Measurements from ENCODE around the gene RREB1. TPM values are rescaled to one million over a fixed set of nuclear protein-coding genes. Genes with fewer than 3 reads are reported as not detected.

RREB1 gene
- total and polyA plus RNA-seq, 2 donors (not counting 3 experiments of a cell fraction or from before 2014, with no cell fraction given) = 3.7 to 33.0 TPM

- H3K4me3 ChIP-seq (replicated peaks in 1 of 3; ENCODE audit: insufficient read depth in 1 of 3, low read depth in 1 of 3, low read length in 3 of 3) = no peak overlapping the region
- POLR2A ChIA-PET = no interaction called here
- H3K4me2 ChIP-seq (ENCODE audit: insufficient read depth, low read length) = no peak overlapping the region
- CTCF ChIA-PET = interaction anchor here (0.6 to 3.2 kb wide), 13 partner anchors 10 to 561 kb away, joined by 3 to 30 read pairs (median 4); no protein-coding TSS in a partner anchor
- peaks cover 2% of the 10 kb centered on the region for H4K20me1 ChIP-seq (replicated peaks; ENCODE audit: control insufficient read depth, extremely low read depth, insufficient read depth, low read length)
- no peaks in the 10 kb centered on the region for H3K9me1 ChIP-seq (replicated peaks; ENCODE audit: control insufficient read depth, extremely low read depth, insufficient read depth, low read length)
- no TSS peak for BruUV-seq (replicated peaks)
- no peaks in the 10 kb centered on the region for H3K4me1 ChIP-seq (ENCODE audit: control insufficient read depth, extremely low read depth, insufficient read depth, low read length)
- peaks cover 0 to 13% of the 10 kb centered on the region in 2 experiments for H3K36me3 ChIP-seq (ENCODE audit: control insufficient read depth in 2 of 2, extremely low read depth in 1 of 2, insufficient read depth in 2 of 2, low read length in 2 of 2)
- H3K27ac ChIP-seq (ENCODE audit: insufficient read depth, low read depth, low read length) = no peak overlapping the region
- H3K79me2 ChIP-seq (ENCODE audit: control insufficient read depth, insufficient read depth, low read length) = peaks cover 3% of the 10 kb centered on the region
- H3K9me3 ChIP-seq (replicated peaks; ENCODE audit: control insufficient read depth, insufficient read depth, low read length) = no peaks in the 10 kb centered on the region
- no peak overlapping the region for H2AFZ ChIP-seq (ENCODE audit: low read depth, low read length)
- H3K9ac ChIP-seq (replicated peaks; ENCODE audit: extremely low read depth, insufficient read depth, low read length) = no peak overlapping the region
- DNase-seq (ENCODE audit: low read depth, low spot score) = no peak
- intact Hi-C loops (cut with micrococcal nuclease) (loop anchor here (1.0 kb wide), 4 partner anchors 450 to 561 kb away; no protein-coding TSS in a partner anchor), dilution Hi-C loops (cut with MboI; ENCODE audit: extremely low pct_ligation_motif_present, low sequenced_read_pairs) (no loop called here)
- no peak for FAIRE-seq
- no peaks in the 10 kb centered on the region for H3K27me3 ChIP-seq (ENCODE audit: control insufficient read depth in 2 of 2, insufficient read depth in 2 of 2, low read length in 2 of 2)
- TF ChIP-seq MYC (IDR thresholded peaks at IDR 0.05; ENCODE audit: low read depth, low read length) (no peak), JUN (IDR thresholded peaks at IDR 0.05; ENCODE audit: borderline replicate concordance, insufficient read depth, insufficient read length, low read depth) (no peak), CTCF (IDR thresholded peaks at IDR 0.05; ENCODE audit: extremely low read depth in 1 of 2, insufficient read depth in 1 of 2, low read depth in 1 of 2, low read length in 2 of 2) (no peak), EZH2 (IDR thresholded peaks at IDR 0.05; ENCODE audit: borderline replicate concordance, low read depth, low read length, severe bottlenecking) (no peak), MAX (IDR thresholded peaks at IDR 0.05; ENCODE audit: insufficient read depth, insufficient read length) (no peak), POLR2AphosphoS5 (IDR thresholded peaks at IDR 0.05; ENCODE audit: insufficient read depth, low read depth, low read length) (no peak), POLR2A (IDR thresholded peaks at IDR 0.05; ENCODE audit: low read depth, low read length) (no peak), FOS (IDR thresholded peaks at IDR 0.05; ENCODE audit: borderline replicate concordance, insufficient read depth, low read length) (no peak), GATA2 (IDR thresholded peaks at IDR 0.05; ENCODE audit: insufficient read depth, insufficient read length, low read depth, low read length) (no peak)
Observed at GRCh38 chr6:7238526-7238899, 130.8 kb downstream of the RREB1 start.

All from endothelial cell of umbilical vein (primary cell).